ENCODE measurements around the gene CMTR1. TPM values are rescaled to one million over a fixed set of nuclear protein-coding genes. Genes with fewer than 3 reads are reported as not detected.

CMTR1 gene
- total RNA-seq, 1 experiment from 2014 or later: 34.8 TPM

DNA sequence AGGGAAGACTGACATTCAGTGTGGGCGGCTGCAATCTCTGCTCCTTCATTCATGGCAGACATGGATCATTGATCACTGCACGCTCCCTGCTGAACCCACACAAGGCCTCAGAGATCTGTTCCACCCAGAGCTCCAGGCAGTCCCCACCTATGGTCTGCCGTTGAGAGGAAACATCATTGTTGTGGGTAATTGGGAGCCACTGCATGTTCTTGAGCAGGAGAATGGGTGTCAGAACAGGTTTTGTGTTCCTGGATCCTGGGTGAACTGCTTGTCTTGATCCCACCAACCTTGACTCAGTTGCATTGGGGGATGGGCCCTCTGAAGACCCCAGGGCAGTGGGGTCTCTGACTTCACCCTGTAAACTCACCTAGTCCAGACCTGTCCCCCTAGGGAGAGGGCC lies 89.8 kb downstream of the CMTR1 start:
- H3K9ac ChIP-seq (ENCODE audit: extremely low read depth, insufficient read length, low read length): no peak overlapping the region
- Mint-ChIP-seq H3K36me3 (ENCODE audit: insufficient read depth in 1 of 3, low read depth in 3 of 3) (no peaks in the 10 kb centered on the region), H3K4me1 (peaks cover 10 to 16% of the 10 kb centered on the region in 2 experiments), H3K4me3 (no peak overlapping the region), H3K27me3 (ENCODE audit: low read depth) (peaks cover 26% of the 10 kb centered on the region), H3K9me3 (no peaks in the 10 kb centered on the region; a peak in 2 of 5 replicates), H3K27ac (no peak overlapping the region)
- no peak overlapping the region for H2BK15ac ChIP-seq (ENCODE audit: low read depth, low read length)
- TF ChIP-seq, protein P1, sequence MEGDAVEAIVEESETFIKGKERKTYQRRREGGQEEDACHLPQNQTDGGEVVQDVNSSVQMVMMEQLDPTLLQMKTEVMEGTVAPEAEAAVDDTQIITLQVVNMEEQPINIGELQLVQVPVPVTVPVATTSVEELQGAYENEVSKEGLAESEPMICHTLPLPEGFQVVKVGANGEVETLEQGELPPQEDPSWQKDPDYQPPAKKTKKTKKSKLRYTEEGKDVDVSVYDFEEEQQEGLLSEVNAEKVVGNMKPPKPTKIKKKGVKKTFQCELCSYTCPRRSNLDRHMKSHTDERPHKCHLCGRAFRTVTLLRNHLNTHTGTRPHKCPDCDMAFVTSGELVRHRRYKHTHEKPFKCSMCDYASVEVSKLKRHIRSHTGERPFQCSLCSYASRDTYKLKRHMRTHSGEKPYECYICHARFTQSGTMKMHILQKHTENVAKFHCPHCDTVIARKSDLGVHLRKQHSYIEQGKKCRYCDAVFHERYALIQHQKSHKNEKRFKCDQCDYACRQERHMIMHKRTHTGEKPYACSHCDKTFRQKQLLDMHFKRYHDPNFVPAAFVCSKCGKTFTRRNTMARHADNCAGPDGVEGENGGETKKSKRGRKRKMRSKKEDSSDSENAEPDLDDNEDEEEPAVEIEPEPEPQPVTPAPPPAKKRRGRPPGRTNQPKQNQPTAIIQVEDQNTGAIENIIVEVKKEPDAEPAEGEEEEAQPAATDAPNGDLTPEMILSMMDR (conservative IDR thresholded peaks at IDR 0.05): no peak
- no peak overlapping the region for H3K4me2 ChIP-seq (ENCODE audit: insufficient read depth, insufficient read length, low read length)
- H3K4me1 ChIP-seq (ENCODE audit: insufficient read depth, low read length): no peaks in the 10 kb centered on the region
- H3K14ac ChIP-seq (ENCODE audit: insufficient read depth, low read length): no peak overlapping the region
- no peaks in the 10 kb centered on the region for H3K23me2 ChIP-seq (ENCODE audit: insufficient read length, low read depth, low read length, poor library complexity, severe bottlenecking)
- no peak for DNase-seq
- H2AK5ac ChIP-seq (ENCODE audit: insufficient read length, low read length): no peak overlapping the region
- H4K20me1 ChIP-seq (ENCODE audit: control insufficient read depth, insufficient read depth, insufficient read length): no peaks in the 10 kb centered on the region
- no peaks in the 10 kb centered on the region for H3K79me1 ChIP-seq (ENCODE audit: insufficient read depth, low read depth, low read length, poor library complexity, severe bottlenecking)
- no peak overlapping the region for H4K5ac ChIP-seq (ENCODE audit: insufficient read length, low read depth, low read length)
- H3K27me3 ChIP-seq (ENCODE audit: insufficient read depth, low read length): no peaks in the 10 kb centered on the region
- no peak overlapping the region for H4K91ac ChIP-seq (ENCODE audit: insufficient read length, low read depth, low read length)
- no peak overlapping the region for H2BK12ac ChIP-seq (ENCODE audit: insufficient read length, low read depth, low read length)
- no peak overlapping the region for H3K4ac ChIP-seq (ENCODE audit: low read depth, low read length)
- no peak overlapping the region for H3T11ph ChIP-seq (ENCODE audit: low read length)
- no peak overlapping the region for H2BK120ac ChIP-seq (ENCODE audit: low read depth, low read length, poor library complexity, severe bottlenecking)
- no peak overlapping the region for H3K23ac ChIP-seq (ENCODE audit: insufficient read length, low read depth, low read length)
- H2BK5ac ChIP-seq (ENCODE audit: insufficient read length, low read length): no peak overlapping the region
- no peaks in the 10 kb centered on the region for H3K79me2 ChIP-seq (ENCODE audit: insufficient read depth, low read length)
- H3K27ac ChIP-seq (ENCODE audit: insufficient read length, low read depth, low read length): no peak overlapping the region
- H4K8ac ChIP-seq (replicated peaks; ENCODE audit: insufficient read length, low read depth, low read length): no peak overlapping the region
- no peak overlapping the region for H2BK20ac ChIP-seq (ENCODE audit: low read depth, low read length, poor library complexity, severe bottlenecking)
- WGBS (ENCODE audit: extremely low coverage, insufficient read length, low lambda C conversion rate): no CpG with 5 or more reads among the region's 3 CpGs
- no peak overlapping the region for H2AFZ ChIP-seq (ENCODE audit: low read length)
- H3K56ac ChIP-seq (ENCODE audit: insufficient read length, low read depth, low read length): no peak overlapping the region
- H3K18ac ChIP-seq (ENCODE audit: insufficient read length, low read depth, low read length): no peak overlapping the region
- no peaks in the 10 kb centered on the region for H3K9me3 ChIP-seq (ENCODE audit: control insufficient read depth, low read depth, low read length)

Data from H9 (cell line).